Gastroesophageal sphincter (tissue), 3 donors: ENCODE data around the gene EPC1.
"Not testable (repeated sequence)": the region's sequence is repeated elsewhere in the genome, so short reads cannot be mapped to it uniquely, and the experiment has no call there.

Experiments used
- POLR2A ChIP-seq, 2 donors: fragments of 450-650 bp; IDR thresholded peaks; one replicate each; pipeline ENCODE4 v1.6.1; 2017; ENCODE audit warnings: antibody characterized with exemption in 2 of 2, mild to moderate bottlenecking in 2 of 2, moderate library complexity in 1 of 2
- POLR2AphosphoS5 ChIP-seq: sonication (generic); formaldehyde crosslinking; IDR thresholded peaks from one replicate; pipeline ENCODE4 v1.6.1; 2017; ENCODE audit warnings: antibody characterized with exemption
- TF ChIP-seq, protein P1 (sequence below), 4 experiments: fragments of 200-600 bp in 2 of 4; fragments of 450-650 bp in 2 of 4; sonication (generic) in 1 of 4; IDR thresholded peaks; one replicate each; pipeline ENCODE4 v1.5.1; 2017 to 2019; ENCODE audit warnings: antibody characterized with exemption in 4 of 4, mild to moderate bottlenecking in 2 of 4, moderate library complexity in 2 of 4

DNA sequence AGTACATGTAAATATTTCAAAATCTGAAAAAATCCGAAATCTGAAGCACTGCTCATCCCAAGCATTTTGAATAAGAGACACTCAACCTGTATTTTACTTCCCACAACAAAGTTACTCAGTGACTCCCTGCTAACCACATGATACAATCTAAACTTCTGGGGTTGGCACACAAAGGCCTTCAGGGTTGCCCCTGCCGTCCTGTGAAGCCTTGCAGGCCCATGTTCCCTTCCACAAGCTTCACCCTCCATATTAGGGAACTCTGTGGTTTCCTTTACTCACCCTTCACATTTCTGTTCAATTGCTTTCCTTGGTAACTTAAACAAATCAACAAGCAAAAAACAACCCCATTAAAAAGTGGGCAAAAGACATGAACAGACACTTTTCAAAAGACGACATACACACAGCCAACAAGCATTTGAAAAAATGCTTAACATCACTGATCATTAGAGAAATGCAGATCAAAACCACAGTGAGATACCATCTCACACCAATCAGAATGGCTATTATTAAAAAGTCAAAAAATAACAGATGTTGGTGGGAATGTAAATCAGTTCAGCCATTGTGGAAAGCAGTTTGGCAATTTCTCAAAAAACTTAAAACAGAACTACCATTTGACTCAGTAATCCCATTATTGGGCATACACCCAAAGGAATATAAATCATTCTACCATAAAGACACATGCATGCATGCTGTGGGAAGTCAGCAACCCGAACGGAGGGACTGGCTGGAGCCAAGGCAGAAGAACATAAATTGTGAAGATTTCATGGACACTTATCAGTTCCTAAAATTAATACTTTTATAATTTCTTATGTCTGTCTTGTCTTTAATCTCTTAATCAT lies 128.5 kb downstream of the EPC1 start:
- not testable (repeated sequence) for TF ChIP-seq POLR2A (IDR thresholded peaks at IDR 0.05); POLR2AphosphoS5
- TF ChIP-seq, protein P1, sequence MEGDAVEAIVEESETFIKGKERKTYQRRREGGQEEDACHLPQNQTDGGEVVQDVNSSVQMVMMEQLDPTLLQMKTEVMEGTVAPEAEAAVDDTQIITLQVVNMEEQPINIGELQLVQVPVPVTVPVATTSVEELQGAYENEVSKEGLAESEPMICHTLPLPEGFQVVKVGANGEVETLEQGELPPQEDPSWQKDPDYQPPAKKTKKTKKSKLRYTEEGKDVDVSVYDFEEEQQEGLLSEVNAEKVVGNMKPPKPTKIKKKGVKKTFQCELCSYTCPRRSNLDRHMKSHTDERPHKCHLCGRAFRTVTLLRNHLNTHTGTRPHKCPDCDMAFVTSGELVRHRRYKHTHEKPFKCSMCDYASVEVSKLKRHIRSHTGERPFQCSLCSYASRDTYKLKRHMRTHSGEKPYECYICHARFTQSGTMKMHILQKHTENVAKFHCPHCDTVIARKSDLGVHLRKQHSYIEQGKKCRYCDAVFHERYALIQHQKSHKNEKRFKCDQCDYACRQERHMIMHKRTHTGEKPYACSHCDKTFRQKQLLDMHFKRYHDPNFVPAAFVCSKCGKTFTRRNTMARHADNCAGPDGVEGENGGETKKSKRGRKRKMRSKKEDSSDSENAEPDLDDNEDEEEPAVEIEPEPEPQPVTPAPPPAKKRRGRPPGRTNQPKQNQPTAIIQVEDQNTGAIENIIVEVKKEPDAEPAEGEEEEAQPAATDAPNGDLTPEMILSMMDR (IDR thresholded peaks at IDR 0.05): not testable (repeated sequence)
